Panc1 (cell line): ENCODE results near the gene TIMM17B.

ENCODE experiments used
- POLR2AphosphoS5 ChIP-seq: IDR thresholded peaks from 2 replicates; pipeline ENCODE4 v1.6.1; 2012; ENCODE audit warnings: mild to moderate bottlenecking, low read depth, low read length, moderate library complexity
- REST ChIP-seq, 2 experiments: IDR thresholded peaks; 2 replicates each; pipeline ENCODE4 v1.6.1; 2011 to 2012; ENCODE audit warnings: low read depth in 2 of 2, control low read depth in 1 of 2, low read length in 1 of 2, mild to moderate bottlenecking in 1 of 2, moderate library complexity in 1 of 2; ENCODE audit not compliant: insufficient read depth in 1 of 2
- SIN3A ChIP-seq: IDR thresholded peaks from 2 replicates; pipeline ENCODE4 v1.6.1; 2012; ENCODE audit warnings: low read depth, mild to moderate bottlenecking, low read length, moderate library complexity, borderline replicate concordance; ENCODE audit not compliant: insufficient read depth
- TF ChIP-seq, protein P1 (sequence below): fragments of 450-650 bp; IDR thresholded peaks from 2 replicates; pipeline ENCODE4 v1.5.1; 2017; ENCODE audit warnings: mild to moderate bottlenecking

- TF ChIP-seq, protein P1, sequence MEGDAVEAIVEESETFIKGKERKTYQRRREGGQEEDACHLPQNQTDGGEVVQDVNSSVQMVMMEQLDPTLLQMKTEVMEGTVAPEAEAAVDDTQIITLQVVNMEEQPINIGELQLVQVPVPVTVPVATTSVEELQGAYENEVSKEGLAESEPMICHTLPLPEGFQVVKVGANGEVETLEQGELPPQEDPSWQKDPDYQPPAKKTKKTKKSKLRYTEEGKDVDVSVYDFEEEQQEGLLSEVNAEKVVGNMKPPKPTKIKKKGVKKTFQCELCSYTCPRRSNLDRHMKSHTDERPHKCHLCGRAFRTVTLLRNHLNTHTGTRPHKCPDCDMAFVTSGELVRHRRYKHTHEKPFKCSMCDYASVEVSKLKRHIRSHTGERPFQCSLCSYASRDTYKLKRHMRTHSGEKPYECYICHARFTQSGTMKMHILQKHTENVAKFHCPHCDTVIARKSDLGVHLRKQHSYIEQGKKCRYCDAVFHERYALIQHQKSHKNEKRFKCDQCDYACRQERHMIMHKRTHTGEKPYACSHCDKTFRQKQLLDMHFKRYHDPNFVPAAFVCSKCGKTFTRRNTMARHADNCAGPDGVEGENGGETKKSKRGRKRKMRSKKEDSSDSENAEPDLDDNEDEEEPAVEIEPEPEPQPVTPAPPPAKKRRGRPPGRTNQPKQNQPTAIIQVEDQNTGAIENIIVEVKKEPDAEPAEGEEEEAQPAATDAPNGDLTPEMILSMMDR: no peak
- TF ChIP-seq POLR2AphosphoS5 (no peak), REST (IDR thresholded peaks at IDR 0.05; ENCODE audit: insufficient read depth in 1 of 2, low read depth in 2 of 2, low read length in 1 of 2) (no peak), SIN3A (no peak)
These were observed 6.6 kb upstream of the TIMM17B start for GRCh38 chrX:48904180-48904579.
